H54 (cell line): ENCODE results near the gene NKD2.

Experiments
- DNase-seq: peaks from one replicate; pipeline ENCODE4 v3.0.0; 2011; ENCODE audit warnings: low spot score, mixed read lengths; ENCODE audit not compliant: insufficient read length
- FAIRE-seq: peaks from 3 replicates; lab custom pipeline; 2011; peaks lifted over from hg19 to GRCh38; lab: Jason Lieb, UNC
- POLR2A ChIP-seq: IDR thresholded peaks from 2 replicates; pipeline ENCODE4 v1.6.1; 2011; ENCODE audit warnings: low read depth, mild to moderate bottlenecking, low read length

The NKD2 gene

DNA sequence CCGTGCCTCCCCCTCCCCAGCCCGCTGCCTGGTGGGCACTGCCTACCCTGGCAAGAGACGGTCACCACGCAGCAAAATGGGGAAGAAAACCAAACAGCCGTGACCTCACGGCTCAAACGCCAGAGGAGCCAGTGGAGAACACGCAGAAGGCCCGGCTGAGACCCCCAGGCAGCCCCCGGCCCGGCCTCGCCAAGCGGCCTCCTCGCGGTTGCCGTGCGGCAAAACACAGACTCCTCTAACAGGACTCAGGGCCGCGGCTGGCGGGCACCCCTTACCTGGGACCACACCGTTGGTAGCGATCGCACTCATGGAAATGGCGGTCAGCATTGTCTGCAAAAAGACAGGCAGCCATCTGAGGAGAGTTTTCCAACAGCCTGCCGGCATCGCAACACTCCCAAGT lies 79.4 kb downstream of the NKD2 start:
- no peak for DNase-seq
- no peak for TF ChIP-seq POLR2A
- no peak for FAIRE-seq
